HG03066 (cell line): ENCODE measurements around the gene ZNF184.
"Not testable (repeated sequence)": the region's sequence is repeated elsewhere in the genome, so short reads cannot be mapped to it uniquely, and the experiment has no call there.

Source experiments
- ATAC-seq: cut with Tn5 transposase; IDR thresholded peaks from one replicate; pipeline ENCODE4 v1.9.1; 2021; ENCODE audit warnings: low read depth; ENCODE audit not compliant: unreplicated experiment

Gene ZNF184

DNA sequence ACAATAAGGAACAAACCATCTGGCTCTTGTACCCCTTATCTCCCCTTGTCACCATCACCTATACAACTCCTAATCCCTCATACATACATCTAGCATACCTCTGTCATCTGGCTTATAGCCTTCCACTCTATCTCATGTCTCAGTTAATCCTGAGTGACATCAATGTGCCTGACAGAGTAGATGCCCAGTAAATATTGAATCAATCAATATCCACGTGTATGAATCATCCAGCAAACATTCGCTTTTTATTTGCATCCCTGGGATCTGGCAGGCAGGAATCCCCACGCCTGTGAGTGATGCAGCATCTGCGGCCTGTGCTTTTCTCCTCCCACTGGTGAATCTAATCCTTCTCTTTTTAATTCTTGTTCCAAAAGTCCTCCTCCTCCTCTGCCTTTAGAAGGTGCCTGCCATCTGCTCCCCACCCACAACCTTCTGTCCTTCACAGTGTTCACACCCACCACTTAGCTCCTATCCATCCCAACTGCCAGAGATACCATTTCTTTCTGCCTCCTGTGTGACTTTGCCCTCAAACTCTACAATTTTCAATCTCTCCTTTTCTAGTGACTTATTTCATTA, 46.8 kb downstream of the ZNF184 start:
- no peak for ATAC-seq

DNA sequence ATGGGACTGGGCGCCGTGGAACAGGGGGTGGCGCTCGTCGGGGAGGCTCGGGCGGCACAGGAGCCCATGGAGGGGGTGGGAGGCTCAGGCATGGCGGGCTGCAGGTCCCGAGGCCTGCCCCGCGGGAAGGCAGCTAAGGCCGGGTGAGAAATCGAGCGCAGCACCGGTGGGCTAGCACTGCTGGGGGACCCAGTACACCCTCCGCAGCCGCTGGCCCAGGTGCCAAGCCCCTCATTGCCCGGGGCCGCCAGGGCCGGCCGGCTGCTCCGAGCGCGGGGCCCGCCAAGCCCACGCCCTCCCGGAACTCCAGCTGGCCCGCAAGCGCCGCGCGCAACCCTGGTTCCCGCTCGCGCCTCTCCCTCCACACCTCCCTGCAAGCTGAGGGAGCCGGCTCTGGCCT, 48.1 kb downstream of the ZNF184 start:
- not testable (repeated sequence) for ATAC-seq

DNA sequence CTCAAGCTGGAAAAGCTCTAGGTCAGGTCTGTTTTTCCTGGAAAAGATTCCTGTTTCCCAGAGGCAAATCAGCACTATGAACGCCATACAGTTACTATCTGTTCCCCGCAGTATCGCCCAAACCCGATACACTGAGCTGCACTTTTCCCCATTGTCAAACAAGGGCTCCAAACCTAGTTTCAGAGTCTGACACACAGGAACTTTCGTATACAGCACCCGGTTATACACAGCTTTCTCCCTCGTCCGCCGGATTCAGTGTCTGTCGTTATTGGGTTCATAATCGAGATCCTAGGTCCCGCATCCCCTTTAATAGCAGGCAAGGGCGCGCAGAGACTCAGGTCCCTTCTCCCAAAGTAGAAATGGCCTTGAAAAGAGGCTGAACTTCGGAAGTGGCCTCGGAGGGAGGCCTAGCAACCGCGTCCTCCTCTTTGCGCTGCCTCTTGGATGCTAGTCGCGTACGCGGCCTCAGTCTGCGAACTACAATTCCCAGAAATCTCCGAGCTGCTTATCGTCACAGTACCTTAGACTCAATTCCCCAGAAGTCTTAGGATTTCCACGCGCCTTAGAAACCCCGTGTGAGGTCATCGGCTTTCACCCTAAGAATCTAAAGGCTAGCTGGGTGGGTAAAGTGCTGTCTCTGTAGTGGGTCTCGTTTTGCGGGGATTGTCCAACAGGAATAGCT, 50.1 kb downstream of the ZNF184 start:
- ATAC-seq: no peak

GRCh38 chr6:27419363-27419762, 53.5 kb downstream of the ZNF184 start:
- ATAC-seq: no peak

GRCh38 chr6:27415898-27416297, 57.0 kb downstream of the ZNF184 start:
- ATAC-seq: no peak

GRCh38 chr6:27414996-27415395, 57.9 kb downstream of the ZNF184 start:
- no peak for ATAC-seq

DNA sequence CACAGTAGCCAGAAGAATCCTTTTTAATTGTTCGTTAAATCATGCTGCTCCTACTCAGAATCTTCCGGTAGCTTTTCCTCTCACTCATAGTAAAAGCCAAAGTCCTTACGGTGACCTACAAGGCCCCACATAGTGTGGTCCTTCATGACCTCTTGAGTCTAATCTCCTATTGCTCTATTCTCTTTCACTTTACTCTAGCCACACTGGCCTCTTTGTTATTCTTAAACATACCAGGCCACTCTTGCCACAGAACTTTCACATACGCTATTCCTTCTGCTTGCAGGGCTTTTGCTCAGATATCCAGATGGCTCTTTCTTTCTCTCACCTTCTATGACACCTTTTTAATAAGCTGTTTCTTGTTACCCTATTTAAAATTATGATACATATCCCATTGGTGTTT, 58.6 kb downstream of the ZNF184 start:
- no peak for ATAC-seq

DNA sequence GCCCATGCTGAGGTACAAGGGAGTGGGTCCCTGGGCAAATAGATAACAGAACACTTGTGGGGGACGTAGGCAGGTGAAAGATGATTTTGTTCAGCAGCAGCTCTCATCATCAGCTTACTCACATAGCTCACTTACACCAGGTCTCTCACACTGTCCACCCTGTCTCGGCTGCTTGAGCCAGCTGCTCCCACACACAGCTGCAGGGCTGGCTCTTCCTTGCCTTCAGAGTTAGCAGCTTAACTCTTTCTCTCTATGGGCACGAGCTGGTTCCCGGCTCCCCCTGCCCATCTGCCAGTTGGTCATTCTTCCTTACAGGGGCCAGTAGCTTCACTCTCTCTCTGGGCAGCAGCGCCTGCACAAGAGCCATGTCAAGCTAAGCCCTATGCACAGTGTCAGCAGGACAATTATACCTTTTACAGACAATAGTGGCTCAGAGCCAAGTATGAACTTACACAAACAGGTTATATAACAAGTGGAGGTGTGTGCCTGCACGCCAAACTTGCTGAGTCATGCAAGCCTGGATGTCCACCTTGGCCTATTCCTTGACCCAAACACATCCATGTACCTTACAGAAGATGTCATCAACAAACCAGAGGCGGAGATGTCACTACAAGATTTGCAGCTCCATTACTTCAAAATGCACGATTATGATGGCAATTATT, 65.6 kb downstream of the ZNF184 start:
- no peak for ATAC-seq

DNA sequence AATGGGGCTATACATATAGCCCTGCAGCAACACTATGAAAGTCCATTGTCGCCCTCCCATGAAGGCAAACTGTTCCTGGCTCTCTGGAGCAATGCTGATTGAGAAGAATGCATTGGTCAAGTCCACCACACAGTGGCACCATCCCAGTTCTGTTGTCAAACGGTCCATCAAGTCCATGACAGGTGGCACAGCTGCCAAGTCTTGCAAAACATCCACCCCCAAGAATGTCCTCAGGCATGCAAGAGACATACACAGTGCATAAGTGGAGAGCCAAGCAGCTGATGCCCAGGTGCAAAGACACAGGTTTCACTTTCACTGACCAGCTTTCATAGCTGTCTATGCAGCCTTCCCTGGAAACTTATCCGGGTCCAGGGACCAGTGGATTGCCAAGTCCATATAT, 66.8 kb downstream of the ZNF184 start:
- ATAC-seq: no peak

DNA sequence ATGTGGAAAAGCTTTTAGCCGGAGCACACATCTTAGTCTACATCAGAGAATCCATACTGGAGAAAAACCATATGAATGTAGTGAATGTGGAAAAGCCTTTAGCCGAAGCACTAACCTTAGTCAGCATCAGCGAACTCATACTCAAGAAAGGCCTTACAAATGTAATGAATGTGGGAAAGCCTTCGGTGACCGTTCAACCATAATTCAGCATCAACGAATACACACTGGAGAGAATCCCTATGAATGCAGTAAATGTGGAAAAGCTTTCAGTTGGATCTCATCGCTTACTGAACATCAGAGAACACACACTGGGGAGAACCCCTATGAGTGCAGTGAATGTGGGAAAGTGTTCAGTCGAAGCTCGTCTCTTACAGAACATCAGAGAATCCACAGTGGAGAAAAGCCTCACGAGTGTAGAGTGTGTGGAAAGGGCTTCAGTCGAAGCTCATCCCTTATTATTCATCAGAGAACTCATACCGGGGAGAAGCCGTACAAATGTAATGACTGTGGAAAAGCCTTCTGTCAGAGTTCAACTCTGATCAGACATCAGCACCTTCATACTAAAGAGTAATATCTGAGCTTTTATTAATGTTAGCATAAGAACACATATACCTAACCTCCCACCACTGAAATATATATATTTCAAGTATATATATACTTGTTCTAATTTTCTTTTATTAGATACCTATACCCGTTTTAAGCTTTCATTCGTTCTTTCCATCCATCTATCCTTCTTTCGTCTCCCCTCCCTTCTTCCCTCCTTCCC, 71.8 kb downstream of the ZNF184 start:
- ATAC-seq: no peak
